ENCODE measurements around the gene JPH4. TPM values are rescaled to one million over a fixed set of nuclear protein-coding genes. Genes with fewer than 3 reads are reported as not detected.

JPH4 gene
- total and polyA plus RNA-seq, 7 experiments from 2014 or later = 0.13 to 1.2 (median 0.16) TPM; not detected in 4

GRCh38 chr14:23532658-23533057, 45.9 kb downstream of the JPH4 start:
- no peak overlapping the region for H3K27ac ChIP-seq (ENCODE audit: low read depth, low read length)
- intact Hi-C loops (cut with micrococcal nuclease) = no loop called here
- H3K4me3 ChIP-seq (ENCODE audit: low read length) = no peak overlapping the region
- Mint-ChIP-seq H3K27me3 (no peaks in the 10 kb centered on the region), H3K36me3 (no peaks in the 10 kb centered on the region), H3K27ac (no peak overlapping the region), H3K4me3 (no peak overlapping the region), H3K4me1 (peaks cover 4 to 16% (median 12%) of the 10 kb centered on the region in 7 donors), H3K9me3 (no peaks in the 10 kb centered on the region)
- H3K36me3 ChIP-seq (ENCODE audit: control insufficient read depth in 2 of 3, insufficient read depth in 3 of 3, low read length in 3 of 3) = no peaks in the 10 kb centered on the region
- no peaks in the 10 kb centered on the region for H3K4me1 ChIP-seq (ENCODE audit: control insufficient read depth in 2 of 2, insufficient read depth in 2 of 2, low read length in 2 of 2)
- ATAC-seq (no peak), DNase-seq (no peak)
- ChIA-PET POLR2A (no interaction called here), CTCF (no interaction called here)
- H3K9me3 ChIP-seq (ENCODE audit: control insufficient read depth in 2 of 3, low read length in 3 of 3) = no peaks in the 10 kb centered on the region
- H3K27me3 ChIP-seq (ENCODE audit: control insufficient read depth in 2 of 2, insufficient read depth in 2 of 2, low read length in 2 of 2) = no peaks in the 10 kb centered on the region

- CTCF ChIA-PET = no interaction called here
- H3K36me3 Mint-ChIP-seq = no peaks in the 10 kb centered on the region
Measured at GRCh38 chr14:23531391-23531790, 47.2 kb downstream of the JPH4 start.

GRCh38 chr14:23530375-23531055, 48.1 kb downstream of the JPH4 start:
- peak overlapping the region in 4 of 9 donors; percentile 17 to 65 (median 43) for H3K27ac Mint-ChIP-seq
- ChIA-PET POLR2A (no interaction called here), CTCF (no interaction called here)

More at GRCh38 chr14:23531391-23531790, 47.2 kb downstream of the JPH4 start:
- H3K27me3 Mint-ChIP-seq = no peaks in the 10 kb centered on the region
- DNase-seq (no peak), ATAC-seq (no peak)
- Histone ChIP-seq H3K36me3 (ENCODE audit: control insufficient read depth in 2 of 3, insufficient read depth in 3 of 3, low read length in 3 of 3) (no peaks in the 10 kb centered on the region), H3K4me3 (ENCODE audit: low read length) (no peak overlapping the region), H3K4me1 (ENCODE audit: control insufficient read depth in 2 of 2, insufficient read depth in 2 of 2, low read length in 2 of 2) (no peaks in the 10 kb centered on the region), H3K27ac (ENCODE audit: low read depth, low read length) (no peak overlapping the region), H3K9me3 (ENCODE audit: control insufficient read depth in 2 of 3, low read length in 3 of 3) (no peaks in the 10 kb centered on the region), H3K27me3 (ENCODE audit: control insufficient read depth in 2 of 2, insufficient read depth in 2 of 2, low read length in 2 of 2) (no peaks in the 10 kb centered on the region)
- POLR2A ChIA-PET = no interaction called here
- no peak overlapping the region for H3K4me3 Mint-ChIP-seq
- peak overlapping the region in 1 of 9 donors; percentile 17 for H3K27ac Mint-ChIP-seq
- H3K4me1 Mint-ChIP-seq = peaks cover 4 to 16% (median 12%) of the 10 kb centered on the region in 7 donors
- H3K9me3 Mint-ChIP-seq = no peaks in the 10 kb centered on the region
- intact Hi-C loops (cut with micrococcal nuclease) = no loop called here

GRCh38 chr14:23529016-23529415, 49.6 kb downstream of the JPH4 start:
- no peaks in the 10 kb centered on the region for H3K9me3 Mint-ChIP-seq
- no peak for ATAC-seq
- Histone ChIP-seq H3K9me3 (ENCODE audit: control insufficient read depth in 2 of 3, low read length in 3 of 3) (no peaks in the 10 kb centered on the region), H3K36me3 (ENCODE audit: control insufficient read depth in 2 of 3, insufficient read depth in 3 of 3, low read length in 3 of 3) (no peaks in the 10 kb centered on the region), H3K27me3 (ENCODE audit: control insufficient read depth in 2 of 2, insufficient read depth in 2 of 2, low read length in 2 of 2) (no peaks in the 10 kb centered on the region), H3K4me3 (ENCODE audit: low read length) (no peak overlapping the region), H3K4me1 (ENCODE audit: control insufficient read depth in 2 of 2, insufficient read depth in 2 of 2, low read length in 2 of 2) (no peaks in the 10 kb centered on the region), H3K27ac (ENCODE audit: low read depth, low read length) (no peak overlapping the region)
- ChIA-PET CTCF (interaction anchor here (1.5 kb wide), 1 partner anchor 30 kb away, joined by 3 read pairs; no protein-coding TSS in a partner anchor), POLR2A (no interaction called here)
- H3K4me3 Mint-ChIP-seq = no peak overlapping the region
- no peak overlapping the region for H3K27ac Mint-ChIP-seq
- intact Hi-C loops (cut with micrococcal nuclease) = no loop called here
- no peaks in the 10 kb centered on the region for H3K27me3 Mint-ChIP-seq
- no peaks in the 10 kb centered on the region for H3K36me3 Mint-ChIP-seq
- peaks cover 4 to 16% (median 12%) of the 10 kb centered on the region in 7 donors for H3K4me1 Mint-ChIP-seq
- no peak for DNase-seq

More at GRCh38 chr14:23530375-23531055, 48.1 kb downstream of the JPH4 start:
- no peak for DNase-seq
- Histone ChIP-seq H3K36me3 (ENCODE audit: control insufficient read depth in 2 of 3, insufficient read depth in 3 of 3, low read length in 3 of 3) (no peaks in the 10 kb centered on the region), H3K27ac (ENCODE audit: low read depth, low read length) (no peak overlapping the region), H3K4me1 (ENCODE audit: control insufficient read depth in 2 of 2, insufficient read depth in 2 of 2, low read length in 2 of 2) (no peaks in the 10 kb centered on the region), H3K9me3 (ENCODE audit: control insufficient read depth in 2 of 3, low read length in 3 of 3) (no peaks in the 10 kb centered on the region), H3K27me3 (ENCODE audit: control insufficient read depth in 2 of 2, insufficient read depth in 2 of 2, low read length in 2 of 2) (no peaks in the 10 kb centered on the region), H3K4me3 (ENCODE audit: low read length) (no peak overlapping the region)
- peak overlapping the region in 1 of 10 donors; percentile 29 for H3K4me3 Mint-ChIP-seq
- intact Hi-C loops (cut with micrococcal nuclease) = no loop called here
- H3K4me1 Mint-ChIP-seq = peaks cover 4 to 16% (median 12%) of the 10 kb centered on the region in 7 donors
- H3K27me3 Mint-ChIP-seq = no peaks in the 10 kb centered on the region
- no peak for ATAC-seq
- H3K9me3 Mint-ChIP-seq = no peaks in the 10 kb centered on the region
- no peaks in the 10 kb centered on the region for H3K36me3 Mint-ChIP-seq

DNA sequence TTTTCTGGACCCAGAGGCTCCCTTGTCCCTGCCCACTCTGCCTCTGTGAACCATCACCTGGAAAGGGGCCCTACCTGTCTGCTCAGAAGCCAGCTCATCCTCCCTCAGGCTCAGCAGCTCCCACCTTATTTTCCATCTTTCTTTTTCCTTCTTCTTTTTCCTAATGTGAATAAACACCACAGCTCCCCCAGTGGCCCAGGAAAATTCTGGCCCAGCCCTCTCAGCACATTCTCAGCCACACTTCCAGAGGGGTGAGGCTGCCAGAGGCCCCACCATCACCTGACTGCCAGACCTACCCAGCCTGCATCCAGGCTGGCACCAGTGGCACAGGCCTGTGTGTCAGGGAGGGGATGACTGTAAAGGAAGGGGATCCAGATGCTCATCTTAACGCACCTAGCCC, 50.0 kb downstream of the JPH4 start:
- H3K27me3 ChIP-seq (ENCODE audit: control insufficient read depth in 2 of 2, insufficient read depth in 2 of 2, low read length in 2 of 2) = no peaks in the 10 kb centered on the region
- no peaks in the 10 kb centered on the region for H3K4me1 ChIP-seq (ENCODE audit: control insufficient read depth in 2 of 2, insufficient read depth in 2 of 2, low read length in 2 of 2)
- Mint-ChIP-seq H3K27ac (peak overlapping the region in 2 of 9 donors; percentile 9 to 53), H3K4me1 (peaks cover 4 to 16% (median 12%) of the 10 kb centered on the region in 7 donors), H3K4me3 (no peak overlapping the region), H3K9me3 (no peaks in the 10 kb centered on the region), H3K27me3 (no peaks in the 10 kb centered on the region), H3K36me3 (no peaks in the 10 kb centered on the region)
- H3K36me3 ChIP-seq (ENCODE audit: control insufficient read depth in 2 of 3, insufficient read depth in 3 of 3, low read length in 3 of 3) = no peaks in the 10 kb centered on the region
- H3K4me3 ChIP-seq (ENCODE audit: low read length) = no peak overlapping the region
- intact Hi-C loops (cut with micrococcal nuclease) = no loop called here
- POLR2A ChIA-PET = no interaction called here
- H3K9me3 ChIP-seq (ENCODE audit: control insufficient read depth in 2 of 3, low read length in 3 of 3) = no peaks in the 10 kb centered on the region
- no peak for DNase-seq
- no peak overlapping the region for H3K27ac ChIP-seq (ENCODE audit: low read depth, low read length)
- CTCF ChIA-PET = interaction anchor here (1.1 to 1.5 kb wide), 2 partner anchors 31 to 50 kb away, joined by 3 to 5 read pairs; no protein-coding TSS in a partner anchor
- ATAC-seq = no peak

- ChIA-PET CTCF (interaction anchor here (1.6 kb wide), 1 partner anchor 47 kb away, joined by 4 read pairs; no protein-coding TSS in a partner anchor), POLR2A (no interaction called here)
- intact Hi-C loops (cut with micrococcal nuclease) = no loop called here
- DNase-seq = no peak
- H3K4me3 ChIP-seq (ENCODE audit: low read length) = no peak overlapping the region
- no peaks in the 10 kb centered on the region for H3K36me3 ChIP-seq (ENCODE audit: control insufficient read depth in 2 of 3, insufficient read depth in 3 of 3, low read length in 3 of 3)
- H3K4me1 ChIP-seq (ENCODE audit: control insufficient read depth in 2 of 2, insufficient read depth in 2 of 2, low read length in 2 of 2) = no peaks in the 10 kb centered on the region
- H3K36me3 Mint-ChIP-seq = no peaks in the 10 kb centered on the region
- peaks cover 4 to 8% (median 6%) of the 10 kb centered on the region in 7 donors for H3K4me1 Mint-ChIP-seq
- H3K4me3 Mint-ChIP-seq = no peak overlapping the region
- H3K9me3 ChIP-seq (ENCODE audit: control insufficient read depth in 2 of 3, low read length in 3 of 3) = no peaks in the 10 kb centered on the region
- H3K27me3 Mint-ChIP-seq = no peaks in the 10 kb centered on the region
- no peaks in the 10 kb centered on the region for H3K9me3 Mint-ChIP-seq
- no peaks in the 10 kb centered on the region for H3K27me3 ChIP-seq (ENCODE audit: control insufficient read depth in 2 of 2, insufficient read depth in 2 of 2, low read length in 2 of 2)
- H3K27ac Mint-ChIP-seq = no peak overlapping the region
- no peak for ATAC-seq
- no peak overlapping the region for H3K27ac ChIP-seq (ENCODE audit: low read depth, low read length)
Measured at GRCh38 chr14:23525611-23526010, 53.0 kb downstream of the JPH4 start.

DNA sequence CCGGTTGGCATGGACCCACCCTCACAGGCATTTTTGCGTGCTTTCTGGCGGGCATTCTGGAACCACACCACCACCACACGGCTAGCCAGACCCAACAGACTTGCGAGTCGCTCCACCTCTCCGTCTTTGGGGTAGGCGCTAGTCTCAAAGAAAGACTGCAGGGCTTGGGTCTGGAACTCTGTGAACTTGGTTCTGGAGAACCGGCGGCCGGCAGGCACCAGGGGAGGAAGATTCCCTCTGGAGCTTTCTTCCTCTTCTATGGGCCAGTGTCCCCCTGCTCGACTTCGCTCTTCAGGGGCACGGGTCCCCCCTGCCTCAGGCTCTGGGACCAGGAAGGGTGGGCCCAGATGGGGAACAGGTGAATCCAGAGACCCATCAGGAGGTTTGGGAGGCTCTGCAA, 53.6 kb downstream of the JPH4 start:
- no peaks in the 10 kb centered on the region for H3K27me3 Mint-ChIP-seq
- no peak overlapping the region for H3K4me3 Mint-ChIP-seq
- H3K9me3 Mint-ChIP-seq = no peaks in the 10 kb centered on the region
- Histone ChIP-seq H3K27ac (ENCODE audit: low read depth, low read length) (no peak overlapping the region), H3K36me3 (ENCODE audit: control insufficient read depth in 2 of 3, insufficient read depth in 3 of 3, low read length in 3 of 3) (no peaks in the 10 kb centered on the region), H3K4me1 (ENCODE audit: control insufficient read depth in 2 of 2, insufficient read depth in 2 of 2, low read length in 2 of 2) (no peaks in the 10 kb centered on the region), H3K4me3 (ENCODE audit: low read length) (no peak overlapping the region), H3K27me3 (ENCODE audit: control insufficient read depth in 2 of 2, insufficient read depth in 2 of 2, low read length in 2 of 2) (no peaks in the 10 kb centered on the region), H3K9me3 (ENCODE audit: control insufficient read depth in 2 of 3, low read length in 3 of 3) (no peaks in the 10 kb centered on the region)
- H3K4me1 Mint-ChIP-seq = peaks cover 0 to 2% (median under 1%) of the 10 kb centered on the region in 7 donors
- ChIA-PET POLR2A (no interaction called here), CTCF (interaction anchor here (1.6 kb wide), 1 partner anchor 46 kb away, joined by 4 read pairs; no protein-coding TSS in a partner anchor)
- intact Hi-C loops (cut with micrococcal nuclease) = no loop called here
- no peak for DNase-seq
- H3K36me3 Mint-ChIP-seq = no peaks in the 10 kb centered on the region
- no peak overlapping the region for H3K27ac Mint-ChIP-seq
- ATAC-seq = no peak
